Skeletal muscle tissue (tissue), 4 donors: ENCODE data around the gene SSR2. TPM values are rescaled to one million over a fixed set of nuclear protein-coding genes. Genes with fewer than 3 reads are reported as not detected.
"Not testable (repeated sequence)": the region's sequence is repeated elsewhere in the genome, so short reads cannot be mapped to it uniquely, and the experiment has no call there.

ENCODE experiments used
- H3K27ac ChIP-seq: one replicate; pipeline ENCODE4 v1.7.0; 2013; ENCODE audit warnings: mild to moderate bottlenecking, low read depth, low read length, inconsistent platforms
- H3K27me3 ChIP-seq, 3 donors: one replicate each; pipeline ENCODE4 v1.7.0; 2013; ENCODE audit warnings: low read length in 3 of 3; ENCODE audit not compliant: control insufficient read depth in 3 of 3, insufficient read depth in 3 of 3
- H3K36me3 ChIP-seq, 3 donors: one replicate each; pipeline ENCODE4 v1.7.0; 2013; ENCODE audit warnings: low read length in 3 of 3; ENCODE audit not compliant: control insufficient read depth in 3 of 3, insufficient read depth in 3 of 3
- H3K4me1 ChIP-seq, 3 donors: one replicate each; pipeline ENCODE4 v1.7.0; 2013; ENCODE audit warnings: low read length in 3 of 3, mild to moderate bottlenecking in 3 of 3; ENCODE audit not compliant: control insufficient read depth in 3 of 3, insufficient read depth in 3 of 3
- H3K4me3 ChIP-seq, 3 donors: one replicate each; pipeline ENCODE4 v1.7.0; 2013; ENCODE audit warnings: low read length in 3 of 3
- H3K9ac ChIP-seq, 3 donors: one replicate each; pipeline ENCODE4 v1.7.0; 2013; ENCODE audit warnings: low read length in 3 of 3, mild to moderate bottlenecking in 3 of 3, moderate library complexity in 2 of 3, low read depth in 1 of 3
- H3K9me3 ChIP-seq, 3 donors: one replicate each; pipeline ENCODE4 v1.7.0; 2013; ENCODE audit warnings: low read length in 3 of 3; ENCODE audit not compliant: control insufficient read depth in 3 of 3
- total RNA-seq: library from RNA; depleted of rRNA; stranded (reverse); fragments of >200 nt; gene quantifications from one replicate; pipeline ENCODE4 v1.2.3, GENCODE V29; 2014
- donor health status: Osteomylitis.

Gene SSR2
- total RNA-seq, 1 donor from 2014 or later, result 276 TPM

DNA sequence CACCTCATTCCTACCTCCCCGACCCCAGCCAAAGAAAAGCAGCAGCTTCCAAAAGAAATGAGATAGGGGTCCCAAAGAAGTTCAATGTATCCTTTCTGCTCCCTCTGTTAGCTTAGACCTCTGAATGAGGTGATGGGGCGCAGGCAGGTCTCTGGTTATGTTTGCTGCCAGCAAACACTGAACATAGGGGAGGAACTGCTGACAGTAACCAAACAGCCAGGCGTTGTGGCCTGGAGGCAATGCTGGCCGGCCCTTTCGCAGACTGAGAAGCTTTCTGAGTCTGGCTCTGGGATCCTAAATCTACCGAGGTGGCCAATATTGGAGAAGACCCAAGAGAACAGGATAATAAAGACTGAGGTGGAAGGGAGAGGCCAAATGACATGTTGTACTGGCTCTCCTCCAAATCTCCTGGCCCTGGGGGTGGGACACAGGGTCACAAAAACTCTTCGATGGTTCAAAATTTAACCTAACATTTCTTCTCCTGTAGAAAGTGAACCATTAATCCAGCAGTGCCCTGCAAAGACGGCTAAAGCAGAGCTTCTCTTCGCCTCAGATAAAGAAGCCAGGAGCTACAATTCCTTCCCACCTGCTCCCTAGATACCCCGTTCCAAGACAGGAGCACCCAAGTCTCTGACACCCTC is 19.6 kb downstream of the SSR2 start:
- H3K27ac ChIP-seq, result no peak overlapping the region
- no peaks in the 10 kb centered on the region for H3K9me3 ChIP-seq
- no peak overlapping the region for H3K9ac ChIP-seq
- peaks cover 0 to 3% (median 3%) of the 10 kb centered on the region in 3 donors for H3K4me1 ChIP-seq
- H3K27me3 ChIP-seq, result no peaks in the 10 kb centered on the region
- no peak overlapping the region for H3K4me3 ChIP-seq
- H3K36me3 ChIP-seq, result no peaks in the 10 kb centered on the region

DNA sequence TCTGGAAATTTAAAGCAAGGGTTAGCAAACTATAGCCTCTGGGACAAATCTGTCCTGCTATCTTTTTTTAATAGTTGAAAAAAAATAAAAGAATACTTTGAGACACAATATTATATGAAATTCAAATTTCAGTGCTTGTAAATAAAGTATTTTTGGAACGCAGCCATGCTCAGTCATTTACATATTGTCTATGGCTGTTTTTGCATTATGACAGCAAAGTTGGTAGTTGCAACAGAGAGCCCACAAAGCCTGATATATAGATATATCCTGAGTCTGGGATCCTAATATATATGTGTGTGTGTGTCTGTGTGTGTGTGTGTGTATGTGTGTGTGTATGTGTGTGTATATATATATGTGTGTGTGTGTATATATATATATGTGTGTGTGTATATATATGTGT is 20.8 kb downstream of the SSR2 start:
- H3K27me3 ChIP-seq, result no peaks in the 10 kb centered on the region
- no peak overlapping the region for H3K4me3 ChIP-seq
- H3K4me1 ChIP-seq, result peaks cover 0 to 3% (median 0%) of the 10 kb centered on the region in 3 donors
- H3K9ac ChIP-seq, result no peak overlapping the region
- H3K27ac ChIP-seq, result no peak overlapping the region
- H3K36me3 ChIP-seq, result no peaks in the 10 kb centered on the region
- H3K9me3 ChIP-seq, result no peaks in the 10 kb centered on the region

DNA sequence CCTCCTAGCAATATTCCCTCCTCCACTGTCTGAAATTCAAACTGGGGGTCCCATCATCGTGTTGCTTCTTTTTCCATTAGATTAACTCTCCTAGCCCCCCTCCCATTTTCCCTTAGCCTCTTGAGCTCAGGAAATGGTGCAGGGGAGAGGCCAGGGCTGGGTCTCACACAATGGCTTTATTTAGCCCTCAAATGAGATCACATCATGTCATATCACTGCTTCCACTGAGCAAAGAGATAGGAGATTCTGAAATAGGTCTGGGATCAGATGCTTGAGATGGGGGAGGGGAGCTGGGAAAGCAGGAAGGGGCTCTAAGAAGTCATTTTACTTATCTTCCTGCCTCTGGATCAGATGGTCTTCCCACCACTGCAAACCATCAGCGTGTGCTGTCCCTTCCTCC is 24.6 kb downstream of the SSR2 start:
- no peak overlapping the region for H3K27ac ChIP-seq
- no peak overlapping the region for H3K4me3 ChIP-seq

DNA sequence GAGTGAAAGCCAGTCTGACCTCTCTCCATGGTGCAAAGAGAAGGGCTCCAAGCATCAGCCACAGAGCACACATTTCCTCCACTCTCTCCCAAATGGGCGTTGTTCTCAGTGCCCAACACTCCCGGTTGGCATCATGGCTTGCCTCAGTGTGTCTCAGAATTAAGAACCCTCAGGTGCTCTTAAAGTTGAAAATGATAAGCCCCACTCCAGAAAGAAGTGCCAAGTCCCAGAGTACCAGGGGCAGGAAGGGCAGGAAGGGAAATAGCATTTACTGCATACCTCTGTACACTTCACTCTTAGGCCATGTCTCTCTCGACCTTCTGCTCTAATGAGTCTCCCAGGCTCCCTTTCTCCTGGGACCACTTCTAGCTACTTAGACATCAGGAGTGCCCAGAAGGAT is 27.2 kb downstream of the SSR2 start:
- Histone ChIP-seq H3K9me3 (no peaks in the 10 kb centered on the region), H3K4me1 (peaks cover 9% of the 10 kb centered on the region in 3 donors), H3K36me3 (no peaks in the 10 kb centered on the region), H3K9ac (no peak overlapping the region), H3K27me3 (no peaks in the 10 kb centered on the region), H3K4me3 (no peak overlapping the region), H3K27ac (no peak overlapping the region)

More for the DNA sequence above, 24.6 kb downstream of the SSR2 start:
- no peaks in the 10 kb centered on the region for H3K27me3 ChIP-seq
- no peaks in the 10 kb centered on the region for H3K9me3 ChIP-seq
- no peaks in the 10 kb centered on the region for H3K36me3 ChIP-seq
- no peaks in the 10 kb centered on the region for H3K4me1 ChIP-seq
- H3K9ac ChIP-seq, result no peak overlapping the region

DNA sequence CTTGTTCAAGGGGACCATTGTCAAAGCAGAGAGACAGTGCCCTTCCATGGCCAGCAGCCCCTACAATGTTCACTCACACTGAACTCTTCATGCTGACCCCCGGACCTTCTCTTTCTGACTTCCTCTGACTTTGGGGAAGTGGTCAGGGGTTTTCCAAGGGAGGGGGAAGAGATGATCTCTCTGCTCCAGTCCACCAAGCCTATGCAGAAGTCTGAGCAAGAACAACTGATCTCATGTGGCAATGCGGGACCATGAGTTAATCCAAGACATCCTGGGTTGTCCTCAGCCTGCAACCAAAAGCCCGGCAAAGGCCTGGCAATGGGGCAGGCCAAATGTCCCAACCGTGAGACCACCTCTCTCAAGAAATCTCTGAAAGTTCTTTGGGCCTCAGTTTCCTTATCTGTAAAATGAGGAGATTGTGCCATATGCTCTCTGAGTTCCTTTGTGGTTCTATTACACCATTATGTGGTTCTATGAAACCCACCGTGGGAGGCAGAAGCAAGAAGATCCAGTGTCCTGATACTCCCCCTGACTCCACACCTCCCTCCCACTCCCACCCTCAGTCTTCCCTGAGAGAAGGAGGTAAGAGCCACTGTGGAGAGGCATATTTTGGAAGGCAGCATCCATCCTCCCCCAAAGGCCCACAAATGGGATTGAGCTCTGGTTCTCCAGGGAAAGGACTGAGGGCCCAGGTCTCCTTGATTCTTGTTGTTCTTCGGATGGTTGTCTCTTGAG is 30.6 kb downstream of the SSR2 start:
- no peaks in the 10 kb centered on the region for H3K27me3 ChIP-seq
- no peak overlapping the region for H3K4me3 ChIP-seq
- H3K9me3 ChIP-seq, result no peaks in the 10 kb centered on the region
- H3K36me3 ChIP-seq, result no peaks in the 10 kb centered on the region
- H3K27ac ChIP-seq, result no peak overlapping the region
- peaks cover 9% of the 10 kb centered on the region in 3 donors for H3K4me1 ChIP-seq
- peak overlapping the region in 1 of 3 donors; percentile 68 for H3K9ac ChIP-seq

DNA sequence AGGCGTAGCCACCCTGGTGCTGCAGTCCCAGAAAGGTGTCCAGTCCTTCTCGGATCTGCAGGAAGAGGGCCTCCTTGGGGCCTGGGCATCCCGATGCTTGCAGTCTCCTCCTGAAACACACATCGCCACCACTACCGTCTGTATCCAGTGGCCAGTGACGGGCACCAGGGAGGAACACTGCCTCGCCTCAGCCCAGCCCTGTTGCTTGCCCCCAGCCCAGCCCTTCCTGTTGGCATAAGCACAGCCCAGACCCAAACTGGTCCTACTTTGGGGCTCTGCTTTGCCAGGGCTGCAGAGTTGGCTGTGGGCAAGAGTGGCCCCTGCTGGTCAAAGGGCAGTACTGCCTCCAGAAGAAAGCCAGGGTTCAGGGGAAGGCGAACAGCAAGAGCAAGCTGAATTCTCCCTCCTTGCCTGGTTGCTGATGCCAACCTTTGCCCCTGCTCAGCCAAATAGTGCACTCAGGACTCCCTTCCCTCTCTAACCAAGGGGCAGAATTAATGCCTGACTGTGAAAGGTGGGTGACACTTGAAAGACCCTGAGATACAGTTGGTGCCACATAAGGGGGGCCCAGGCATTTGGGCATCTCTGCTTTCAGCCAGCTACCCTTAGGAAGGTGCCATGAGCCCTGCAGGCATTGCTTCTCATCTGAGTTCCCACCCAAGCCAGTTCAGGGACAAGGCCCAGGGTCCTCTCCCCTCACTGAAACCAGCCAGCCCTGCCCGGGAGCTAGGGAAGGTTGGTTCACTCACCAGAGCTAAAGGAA is 31.3 kb downstream of the SSR2 start:
- Histone ChIP-seq H3K4me3 (peak overlapping the region; percentile 68 to 79 (median 71)), H3K9me3 (no peaks in the 10 kb centered on the region), H3K27me3 (no peaks in the 10 kb centered on the region), H3K9ac (peak overlapping the region; percentile 52 to 70 (median 68)), H3K36me3 (no peaks in the 10 kb centered on the region), H3K27ac (no peak overlapping the region), H3K4me1 (peaks cover 9 to 11% (median 9%) of the 10 kb centered on the region in 3 donors)

DNA sequence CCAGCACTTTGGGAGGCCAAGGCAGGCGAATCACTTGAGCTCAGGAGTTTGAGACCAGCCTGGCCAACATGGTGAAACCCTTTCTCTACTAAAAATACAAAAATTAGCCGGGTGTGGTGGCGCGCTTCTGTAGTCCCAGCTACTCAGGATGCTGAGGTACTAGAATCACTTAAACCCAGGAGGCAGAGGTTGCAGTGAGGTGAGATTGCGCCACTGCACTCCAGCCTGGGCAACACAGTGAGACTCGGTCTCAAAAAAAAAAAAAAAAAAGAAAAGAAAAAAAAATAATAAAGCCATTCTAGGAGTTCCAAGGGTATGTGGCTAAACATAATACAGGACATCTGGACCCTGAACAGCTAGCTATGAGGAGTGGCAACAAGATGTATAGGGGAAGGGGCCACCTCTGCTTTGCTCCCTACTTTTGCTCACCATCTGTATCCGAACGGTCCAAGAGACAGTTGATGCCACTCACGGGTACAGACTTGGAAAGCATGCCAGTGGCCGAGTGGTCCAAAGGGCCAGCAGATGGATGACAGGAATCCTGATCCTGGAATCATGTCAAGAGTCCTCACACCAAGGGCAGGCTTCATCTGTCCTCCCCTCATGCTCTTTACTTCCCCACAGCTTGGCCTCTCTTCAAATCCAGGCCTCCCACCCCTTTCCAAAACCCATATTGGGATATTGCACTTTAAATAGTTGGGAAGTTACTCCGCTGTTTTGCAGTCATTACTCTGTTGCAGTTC is 35.7 kb downstream of the SSR2 start:
- H3K27ac ChIP-seq, H3K36me3 ChIP-seq, H3K9me3 ChIP-seq, H3K4me3 ChIP-seq, H3K9ac ChIP-seq, H3K27me3 ChIP-seq: not testable (repeated sequence)
- peaks cover 43 to 48% (median 47%) of the 10 kb centered on the region in 3 donors for H3K4me1 ChIP-seq

DNA sequence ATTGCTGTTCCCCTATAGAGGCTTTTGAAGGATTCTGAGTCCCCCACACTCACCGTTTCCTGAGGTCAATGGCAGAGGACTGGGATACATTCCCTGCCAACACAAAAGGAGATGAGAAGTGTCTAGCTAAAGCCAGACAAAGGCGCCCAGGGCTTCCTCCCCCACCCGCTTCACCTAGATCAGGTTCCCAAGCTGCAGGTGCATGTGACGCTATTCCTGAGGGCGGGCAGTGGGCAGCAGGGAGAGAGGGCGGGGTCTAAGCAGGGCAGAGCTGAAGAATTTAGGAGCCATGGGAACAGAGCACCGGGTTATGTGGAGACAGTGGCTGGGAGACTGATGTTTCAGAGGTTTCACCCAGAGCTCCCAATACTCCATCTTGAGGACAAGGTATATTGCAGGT is 36.4 kb downstream of the SSR2 start:
- Histone ChIP-seq H3K27me3 (no peaks in the 10 kb centered on the region), H3K9me3 (no peaks in the 10 kb centered on the region), H3K9ac (no peak overlapping the region), H3K4me1 (peaks cover 46 to 53% (median 51%) of the 10 kb centered on the region in 3 donors), H3K36me3 (peaks cover 0 to 3% (median 0%) of the 10 kb centered on the region in 3 donors), H3K27ac (peak overlapping the region; percentile 30), H3K4me3 (no peak overlapping the region)

DNA sequence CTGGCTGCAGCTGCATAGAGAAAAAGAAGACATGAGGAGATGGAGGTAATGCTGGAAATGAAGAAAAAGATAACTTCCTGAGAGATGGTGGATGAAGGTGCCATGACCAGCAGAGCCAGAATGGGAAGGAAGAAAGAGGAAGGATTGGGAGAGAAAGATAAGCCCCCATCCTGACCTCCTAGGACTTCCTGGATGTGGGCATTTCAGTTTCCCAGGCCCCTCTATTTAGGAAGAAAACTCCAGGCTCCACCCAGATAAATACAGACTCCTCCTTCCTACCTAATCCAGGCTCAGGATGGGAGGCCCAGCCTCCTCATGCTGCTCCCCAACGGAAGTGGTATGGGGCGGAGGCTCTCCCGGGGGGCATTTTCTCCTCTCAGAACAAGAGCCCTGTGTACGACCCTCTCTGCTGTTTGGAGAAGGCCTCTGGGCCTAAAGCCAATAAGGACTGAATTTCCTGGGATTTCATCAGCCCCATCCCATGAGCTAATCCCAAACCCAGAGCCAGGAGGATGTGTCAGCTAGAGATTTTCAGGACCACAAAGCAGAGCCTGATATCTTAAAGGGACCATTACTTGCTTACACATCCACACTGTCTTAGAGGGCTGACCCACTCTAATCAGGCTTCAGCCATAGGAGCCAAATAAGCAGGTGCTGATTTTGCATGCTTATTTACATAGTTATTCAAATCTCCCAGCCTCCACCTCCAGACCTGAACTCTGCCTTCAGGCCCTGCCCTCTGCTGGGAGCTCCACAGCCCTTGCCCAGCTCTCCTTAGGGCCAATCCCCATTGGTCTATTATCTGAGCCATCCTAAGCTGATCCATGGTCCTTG is 37.3 kb downstream of the SSR2 start:
- Histone ChIP-seq H3K4me3 (peak overlapping the region in 2 of 3 donors; percentile 24 to 57), H3K36me3 (peaks cover 0 to 3% (median 0%) of the 10 kb centered on the region in 3 donors), H3K4me1 (peaks cover 49 to 52% (median 52%) of the 10 kb centered on the region in 3 donors), H3K9me3 (no peaks in the 10 kb centered on the region), H3K9ac (peak overlapping the region; percentile 2 to 70 (median 14)), H3K27me3 (no peaks in the 10 kb centered on the region), H3K27ac (peak overlapping the region; percentile 56)
